ENCODE results near the gene DGCR6.
"Not testable (repeated sequence)": the region's sequence is repeated elsewhere in the genome, so short reads cannot be mapped to it uniquely, and the experiment has no call there.

Gene DGCR6

DNA sequence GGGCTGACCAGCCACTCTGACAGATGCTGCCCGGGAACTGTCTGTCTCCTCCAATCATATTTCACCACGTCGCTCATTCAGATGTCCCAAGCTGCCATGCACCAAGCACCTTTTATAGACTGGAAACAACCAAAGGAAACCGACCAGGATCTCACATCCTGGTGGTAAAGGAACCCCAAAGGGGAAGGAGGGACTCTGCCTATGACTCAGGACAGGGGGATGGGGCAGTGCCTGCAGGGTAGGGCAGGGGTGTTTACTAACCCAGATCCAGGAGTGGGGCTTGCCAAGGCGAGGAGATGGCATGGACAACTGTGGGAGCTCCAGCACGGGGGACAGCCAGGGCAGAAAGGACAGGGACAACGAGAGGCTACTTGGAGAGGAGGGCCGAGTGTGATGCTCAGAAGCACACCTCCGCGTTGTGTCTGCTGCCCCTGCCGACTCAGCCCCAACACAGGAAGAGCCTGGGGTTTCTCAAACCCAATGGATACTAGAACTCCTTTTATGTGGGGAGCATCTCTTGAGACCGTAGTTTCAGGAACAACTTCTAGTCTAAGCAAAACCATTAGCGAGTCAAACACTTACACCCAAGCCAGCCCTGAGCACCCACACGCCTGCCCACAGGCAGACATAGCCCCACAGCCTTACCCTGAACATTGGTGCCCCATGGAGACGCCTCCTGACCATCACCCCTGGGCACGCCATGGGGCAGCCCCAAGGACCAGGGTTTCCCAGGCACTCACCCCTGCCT, 26.0 kb downstream of the DGCR6 start:
- no peak for DNase-seq (ENCODE audit: low read depth, low spot score)

DNA sequence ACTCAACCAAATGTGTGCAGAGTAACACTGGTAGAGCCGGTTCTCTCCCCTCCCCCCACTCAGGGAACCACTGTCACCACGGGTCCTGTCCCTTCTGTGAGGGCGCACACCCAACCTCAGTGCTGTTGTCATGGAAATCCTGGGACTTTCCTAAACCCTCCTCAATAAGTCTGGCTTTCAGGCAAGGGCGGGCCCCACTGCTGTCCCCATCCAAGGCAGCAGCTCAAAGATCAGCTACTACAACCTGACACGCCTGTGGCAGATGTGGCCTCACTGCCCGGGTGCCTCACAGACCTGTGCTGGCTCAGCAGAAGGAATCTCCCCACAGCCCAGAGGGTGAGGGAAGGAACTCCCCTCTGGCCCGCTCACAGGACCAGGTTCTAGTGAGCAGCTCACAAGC, 27.8 kb downstream of the DGCR6 start:
- DNase-seq (ENCODE audit: low read depth, low spot score) = no peak

DNA sequence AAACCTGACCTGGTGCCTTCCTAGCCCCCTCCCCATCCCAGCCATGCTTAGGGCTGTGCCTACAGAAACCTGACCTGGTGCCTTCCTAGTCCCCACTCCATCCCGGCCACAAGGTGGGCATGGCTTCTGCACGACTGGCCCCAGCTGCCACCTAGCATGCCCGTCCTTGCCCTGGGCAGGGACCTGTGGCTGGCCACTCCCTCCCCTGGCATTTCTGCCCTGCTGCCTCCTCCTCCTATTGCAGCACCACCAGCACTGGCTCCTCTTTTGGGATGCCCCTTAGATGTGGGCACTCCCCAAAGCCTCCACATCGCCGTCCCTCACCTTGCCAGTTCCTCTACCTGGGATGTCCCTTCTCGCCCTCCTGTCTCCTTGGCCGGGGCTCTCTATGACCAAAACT, 28.6 kb downstream of the DGCR6 start:
- not testable (repeated sequence) for DNase-seq (ENCODE audit: low read depth, low spot score)

DNA sequence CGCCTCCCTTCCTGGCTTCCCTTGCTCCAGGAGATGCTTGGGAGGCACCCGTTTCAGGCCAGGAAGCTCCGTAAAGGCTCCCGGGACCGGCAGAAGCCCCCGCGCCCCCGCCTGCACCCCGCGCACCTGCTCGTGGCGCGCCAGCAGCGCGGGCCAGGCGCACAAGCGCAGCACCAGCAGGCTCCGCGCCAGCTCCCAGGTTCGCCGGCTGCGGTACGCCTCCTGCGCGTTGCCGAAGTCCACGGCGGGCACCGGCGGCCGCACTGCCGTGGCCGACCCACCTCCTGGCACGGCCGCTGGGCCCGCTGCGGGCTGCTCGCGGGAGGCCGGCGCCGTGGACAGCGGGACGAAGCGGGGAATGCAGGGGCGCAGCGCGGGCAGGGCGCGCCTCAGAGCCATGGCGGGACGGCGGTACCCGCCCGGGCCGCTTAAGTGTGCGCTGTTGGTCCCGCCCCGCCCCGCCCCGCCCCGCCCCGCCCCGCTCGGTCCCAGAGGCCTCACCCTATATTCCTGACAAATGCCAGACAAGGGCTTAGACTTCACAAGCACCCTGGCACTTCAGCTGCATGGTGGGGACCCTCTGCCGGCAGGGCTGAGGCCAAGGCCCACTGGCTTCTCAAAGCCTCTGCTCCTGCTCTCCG, 29.9 kb downstream of the DGCR6 start, which contains the start of gene PRODH:
TSS of gene PRODH (minus strand) at position 405 of the 641 bp plus-strand sequence. CDS start at position 399, 6 bp downstream.
- no peak for DNase-seq (ENCODE audit: low read depth, low spot score)

DNA sequence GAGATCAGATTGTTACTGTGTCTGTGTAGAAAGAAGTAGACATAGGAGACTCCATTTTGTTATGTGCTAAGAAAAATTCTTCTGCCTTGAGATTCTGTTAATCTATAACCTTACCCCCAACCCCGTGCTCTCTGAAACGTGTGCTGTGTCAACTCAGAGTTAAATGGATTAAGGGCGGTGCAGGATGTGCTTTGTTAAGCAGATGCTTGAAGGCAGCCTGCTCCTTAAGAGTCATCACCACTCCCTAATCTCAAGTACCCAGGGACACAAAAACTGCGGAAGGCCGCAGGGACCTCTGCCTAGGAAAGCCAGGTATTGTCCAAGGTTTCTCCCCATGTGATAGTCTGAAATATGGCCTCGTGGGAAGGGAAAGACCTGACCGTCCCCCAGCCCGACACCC, 32.6 kb downstream of the DGCR6 start:
- DNase-seq (ENCODE audit: low read depth, low spot score) = not testable (repeated sequence)

DNA sequence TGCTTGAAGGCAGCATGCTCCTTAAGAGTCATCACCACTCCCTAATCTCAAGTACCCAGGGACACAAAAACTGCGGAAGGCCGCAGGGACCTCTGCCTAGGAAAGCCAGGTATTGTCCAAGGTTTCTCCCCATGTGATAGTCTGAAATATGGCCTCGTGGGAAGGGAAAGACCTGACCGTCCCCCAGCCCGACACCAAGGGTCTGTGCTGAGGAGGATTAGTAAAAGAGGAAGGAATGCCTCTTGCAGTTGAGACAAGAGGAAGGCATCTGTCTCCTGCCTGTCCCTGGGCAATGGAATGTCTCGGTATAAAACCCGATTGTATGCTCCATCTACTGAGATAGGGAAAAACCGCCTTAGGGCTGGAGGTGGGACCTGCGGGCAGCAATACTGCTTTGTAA, 41.0 kb downstream of the DGCR6 start:
- not testable (repeated sequence) for DNase-seq (ENCODE audit: low read depth, low spot score)

DNA sequence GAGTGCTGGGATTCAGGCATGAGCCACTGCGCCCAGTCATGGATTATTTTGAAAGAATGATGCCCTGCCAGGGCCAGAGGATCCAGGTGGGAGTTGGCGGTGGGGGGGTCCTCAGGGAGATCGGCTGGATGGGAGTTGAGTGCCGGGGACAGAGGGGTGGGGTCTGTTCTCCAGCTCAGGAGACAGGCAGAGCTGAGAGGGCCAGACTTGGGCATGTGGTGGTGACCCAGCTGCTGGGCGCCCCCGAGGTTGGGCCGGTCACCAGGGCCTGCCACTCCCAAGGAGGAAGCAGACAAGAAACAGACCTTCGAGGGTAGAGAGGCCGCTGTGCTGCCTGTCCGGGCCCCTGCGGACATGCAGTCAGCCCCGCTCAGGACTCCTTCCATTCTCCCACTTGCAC, 41.8 kb downstream of the DGCR6 start:
- no peak for DNase-seq (ENCODE audit: low read depth, low spot score)

DNA sequence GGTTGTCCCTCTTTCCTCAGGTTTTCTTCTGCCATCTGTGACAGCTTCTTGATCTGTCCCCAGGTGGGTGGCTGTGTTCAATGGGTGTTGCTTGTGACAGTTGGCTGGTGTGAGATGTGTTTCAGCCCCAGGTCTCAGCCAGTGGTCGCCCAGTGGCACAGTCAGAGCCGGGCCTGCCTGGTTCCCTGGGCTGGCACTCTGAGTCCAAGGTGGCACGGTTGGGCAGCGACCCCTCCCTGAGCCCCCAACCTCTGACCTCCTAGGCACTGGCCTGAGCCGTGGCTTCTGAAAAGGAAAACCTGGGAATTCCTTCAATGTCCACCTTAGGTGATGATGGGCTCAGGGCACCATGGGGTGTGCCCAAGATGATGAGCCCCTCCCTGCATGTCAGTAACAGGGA, 44.0 kb downstream of the DGCR6 start:
- DNase-seq (ENCODE audit: low read depth, low spot score) = no peak

DNA sequence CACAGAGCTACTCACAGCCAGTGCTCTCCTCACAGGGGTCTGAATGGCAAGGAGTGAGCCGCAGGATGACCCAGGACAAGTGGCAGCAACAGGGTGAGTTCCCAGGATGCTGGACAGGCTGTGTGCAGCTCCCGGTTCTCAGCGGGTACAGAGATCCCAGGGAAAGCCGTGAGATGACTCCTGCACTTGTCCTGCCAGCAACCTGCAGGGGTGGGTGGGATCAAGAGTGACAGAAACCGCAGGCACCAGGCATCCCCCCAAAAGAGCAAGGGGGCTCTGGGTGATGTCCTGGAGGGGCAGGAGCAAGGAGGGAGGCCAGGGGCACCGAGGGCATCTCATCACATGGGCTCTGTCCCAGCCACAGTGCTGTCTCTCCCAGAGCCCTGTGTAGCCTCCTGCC, 45.9 kb downstream of the DGCR6 start:
- no peak for DNase-seq (ENCODE audit: low read depth, low spot score)

DNA sequence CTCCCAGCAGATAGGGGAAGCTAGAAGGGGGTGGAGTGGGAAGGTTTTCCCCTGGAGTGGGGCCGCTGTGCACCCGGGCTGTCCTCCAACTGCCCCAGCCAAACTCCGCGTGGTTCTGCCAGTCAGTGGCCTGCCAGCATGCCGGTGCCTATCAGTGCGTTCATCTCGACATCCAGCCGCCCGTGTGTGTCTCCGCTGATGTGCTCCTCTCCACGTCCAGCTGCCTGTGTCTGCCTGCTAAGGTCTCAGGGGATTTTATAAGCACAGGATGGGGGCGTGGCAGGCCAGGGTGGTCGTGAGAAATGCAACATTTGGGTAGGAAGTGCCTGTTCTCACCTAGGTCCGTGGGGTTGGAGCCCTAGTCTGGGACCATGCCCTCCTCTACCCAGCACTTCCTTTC, 47.0 kb downstream of the DGCR6 start:
- not testable (repeated sequence) for DNase-seq (ENCODE audit: low read depth, low spot score)

DNA sequence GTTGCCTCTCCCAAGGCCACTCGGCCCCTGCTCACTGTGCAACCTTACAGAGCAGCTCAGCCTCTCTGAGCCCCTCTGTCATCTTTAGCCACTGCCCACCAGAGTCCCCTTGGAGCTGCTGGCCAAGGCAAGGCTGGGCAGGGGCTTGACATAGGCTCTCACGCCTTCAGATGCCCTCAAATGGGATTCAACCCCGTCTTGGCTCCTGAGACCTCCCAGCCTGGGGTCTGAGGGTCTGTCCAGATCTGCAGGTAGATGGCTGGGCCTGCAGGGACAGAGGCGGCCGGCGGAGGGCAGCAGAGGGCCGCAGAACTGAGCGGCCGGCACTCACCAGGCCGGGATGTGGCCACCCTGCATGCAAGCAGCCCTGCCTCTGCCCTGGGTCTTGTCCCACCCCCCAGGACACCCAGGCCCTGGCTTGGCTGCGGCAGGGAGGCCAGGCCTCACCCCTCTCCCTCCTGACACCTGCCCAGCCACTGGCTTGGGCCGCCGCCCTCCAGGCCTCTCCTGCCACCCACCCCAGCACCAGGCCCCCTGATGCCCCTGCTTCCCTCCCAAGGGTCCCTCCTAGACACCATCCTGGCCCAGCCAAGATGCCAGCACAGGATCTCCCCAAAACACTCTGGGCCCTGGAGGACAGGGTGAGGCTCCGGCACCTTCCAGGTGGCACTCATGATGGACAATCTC, 48.3 kb downstream of the DGCR6 start:
- DNase-seq (ENCODE audit: low read depth, low spot score) = peak; percentile 79

DNA sequence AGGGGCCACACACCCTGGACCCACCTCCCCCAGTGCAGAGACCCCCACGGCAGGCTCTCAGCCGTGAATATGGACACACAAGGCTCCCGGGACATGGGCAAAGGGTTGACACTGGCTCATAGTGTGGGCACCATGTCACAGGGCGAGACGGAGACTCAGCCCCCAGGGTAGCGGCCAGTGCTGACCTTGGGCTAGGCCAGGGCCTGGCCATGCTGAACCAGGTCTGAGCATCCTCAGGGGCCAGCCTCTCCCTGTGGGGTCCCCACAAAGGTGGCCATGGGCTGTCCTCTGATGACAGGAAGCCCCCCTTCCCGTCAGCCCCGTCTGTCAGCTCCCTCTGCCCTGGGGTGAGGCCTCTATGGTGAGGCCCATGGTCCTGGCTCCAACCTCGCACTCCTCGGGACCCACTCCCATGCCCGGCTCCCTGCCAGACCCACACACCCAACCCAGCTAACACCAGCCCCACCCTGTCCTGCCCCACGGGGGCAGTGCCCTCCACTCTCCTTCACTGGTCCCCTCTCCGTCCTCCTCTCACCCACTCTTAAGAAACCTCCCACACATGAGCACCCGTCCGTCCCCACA, 49.0 kb downstream of the DGCR6 start:
- no peak for DNase-seq (ENCODE audit: low read depth, low spot score)

DNA sequence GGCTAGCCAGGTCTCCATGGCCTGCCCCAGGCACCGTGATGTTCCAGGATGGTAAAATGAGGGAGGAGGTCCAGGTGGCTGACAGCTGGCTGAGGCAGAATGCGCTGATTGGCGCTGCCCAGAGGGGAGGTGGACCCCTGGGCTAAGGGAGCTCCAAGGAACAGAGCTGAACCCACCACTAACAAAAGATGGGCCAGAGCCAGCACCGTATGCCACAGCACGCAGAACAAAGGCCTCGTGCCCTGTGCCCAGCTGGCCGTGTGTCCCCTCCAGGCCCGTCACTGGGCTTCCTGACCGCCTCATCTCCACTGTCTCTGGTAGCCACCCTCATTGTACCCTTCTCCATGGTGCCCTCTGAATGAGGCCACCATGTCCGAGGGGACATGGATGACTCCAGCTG, 49.6 kb downstream of the DGCR6 start:
- DNase-seq (ENCODE audit: low read depth, low spot score) = no peak

DNA sequence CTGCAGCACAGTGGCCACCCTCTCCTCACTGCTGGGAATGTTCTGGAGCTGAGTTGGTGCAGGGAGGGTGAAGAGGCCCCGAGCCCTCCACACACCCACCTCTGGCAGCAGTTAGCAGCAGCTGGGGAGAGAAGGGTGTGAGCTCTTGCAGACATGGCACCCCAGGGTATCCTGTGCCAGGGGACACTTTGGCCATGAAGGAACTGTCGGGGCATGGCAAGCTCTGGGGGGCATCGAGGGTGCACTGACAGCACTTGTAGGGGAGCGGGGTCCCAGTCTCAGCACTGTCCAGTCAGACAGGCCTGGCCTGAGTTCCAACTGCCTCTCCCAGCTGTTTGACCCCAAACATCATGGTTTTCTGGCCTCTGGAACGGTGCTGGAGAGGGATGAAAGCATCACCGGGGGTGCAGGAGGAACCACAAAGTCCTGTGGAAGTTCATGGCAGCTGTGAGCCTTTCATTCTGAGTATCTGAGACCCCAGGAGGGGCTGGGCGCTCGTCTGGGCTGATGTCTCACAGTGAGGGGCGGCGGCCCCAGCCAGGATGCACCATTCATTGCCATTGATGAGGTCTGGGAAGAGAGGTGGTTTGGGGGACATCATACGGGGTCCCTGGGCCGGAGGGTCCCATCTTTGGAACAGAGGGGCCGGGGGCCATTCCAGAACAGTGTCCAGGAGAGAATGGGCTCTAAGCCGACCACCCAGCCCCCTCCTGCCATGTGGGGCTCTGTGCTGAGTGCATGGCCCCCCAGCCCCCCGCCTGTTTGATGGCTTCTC, 50.2 kb downstream of the DGCR6 start:
- DNase-seq (ENCODE audit: low read depth, low spot score) = not testable (repeated sequence)

DNA sequence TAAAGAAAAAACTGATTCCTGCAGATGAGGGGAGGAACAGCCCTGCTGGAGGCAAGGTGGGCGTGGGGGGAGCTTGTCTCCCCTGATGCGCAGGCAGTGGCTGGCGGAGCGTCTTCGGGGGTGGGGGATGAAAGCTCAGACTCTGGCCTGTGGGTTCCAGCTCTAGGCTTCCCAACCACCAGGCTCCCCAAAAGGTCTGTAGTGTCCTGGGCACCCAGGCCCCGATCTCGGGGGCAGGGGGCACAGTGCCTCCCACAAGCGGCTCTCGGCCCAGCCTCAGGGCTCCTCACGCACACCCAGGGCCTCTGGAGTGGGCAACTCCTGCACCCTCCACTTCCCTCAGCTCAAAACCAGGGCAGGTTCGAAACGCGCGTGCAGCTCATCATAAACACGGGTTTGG, 50.8 kb downstream of the DGCR6 start:
- DNase-seq (ENCODE audit: low read depth, low spot score) = not testable (repeated sequence)

DNA sequence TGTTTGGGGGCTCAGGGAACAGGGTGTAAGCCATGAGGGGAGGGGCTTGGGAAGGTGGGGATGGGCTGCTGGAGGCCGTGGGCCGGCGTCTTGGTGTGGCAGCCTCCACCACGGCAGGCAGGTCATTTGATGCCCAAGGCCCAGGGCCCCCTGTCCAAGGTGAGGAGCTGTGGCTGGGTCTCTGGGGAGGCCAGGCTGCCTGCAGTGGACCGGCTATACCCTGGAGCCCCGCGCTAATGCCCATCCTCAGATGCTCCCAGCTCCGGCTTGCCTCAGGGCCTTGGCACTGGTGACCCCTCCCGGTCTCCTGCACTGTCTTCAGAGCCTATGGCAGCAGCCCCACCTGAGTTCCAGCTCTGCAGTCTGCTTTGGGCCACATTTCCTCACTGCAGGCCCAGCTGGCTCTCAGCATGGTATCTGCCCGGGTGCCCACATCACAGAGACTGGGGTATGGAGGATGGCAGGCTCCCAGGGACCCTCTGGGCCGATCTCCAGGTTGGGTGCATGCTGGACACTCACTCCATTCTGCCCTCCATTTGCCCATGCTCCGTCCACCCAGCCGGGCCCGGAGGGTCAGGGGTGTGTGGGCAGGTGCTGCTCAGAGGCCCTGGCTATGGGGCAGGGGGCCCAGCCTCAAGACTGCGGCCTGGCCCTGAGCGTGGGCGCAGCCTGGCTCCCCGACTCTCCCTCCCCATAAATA, 51.7 kb downstream of the DGCR6 start:
- not testable (repeated sequence) for DNase-seq (ENCODE audit: low read depth, low spot score)

DNA sequence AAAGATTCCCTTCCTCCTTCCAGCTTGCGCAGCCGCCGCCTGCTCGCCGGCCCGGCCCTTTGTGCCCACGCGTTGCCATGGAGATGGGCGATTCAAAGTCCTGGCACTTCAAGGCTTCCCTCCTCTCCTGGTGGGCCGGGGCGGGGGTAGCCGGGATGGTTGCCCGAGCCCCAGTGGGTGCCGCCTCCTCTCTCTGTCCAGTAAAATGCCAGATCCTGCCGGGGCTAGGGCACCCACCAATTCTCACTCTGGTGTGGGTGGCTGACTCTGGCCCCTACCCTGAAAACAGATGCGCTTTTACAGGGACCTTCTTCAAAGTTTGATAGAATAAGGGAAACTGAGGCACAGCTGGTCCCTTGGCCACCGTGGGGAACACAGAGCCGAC, 52.2 kb downstream of the DGCR6 start:
- peak; percentile 55 for DNase-seq (ENCODE audit: low read depth, low spot score)

DNA sequence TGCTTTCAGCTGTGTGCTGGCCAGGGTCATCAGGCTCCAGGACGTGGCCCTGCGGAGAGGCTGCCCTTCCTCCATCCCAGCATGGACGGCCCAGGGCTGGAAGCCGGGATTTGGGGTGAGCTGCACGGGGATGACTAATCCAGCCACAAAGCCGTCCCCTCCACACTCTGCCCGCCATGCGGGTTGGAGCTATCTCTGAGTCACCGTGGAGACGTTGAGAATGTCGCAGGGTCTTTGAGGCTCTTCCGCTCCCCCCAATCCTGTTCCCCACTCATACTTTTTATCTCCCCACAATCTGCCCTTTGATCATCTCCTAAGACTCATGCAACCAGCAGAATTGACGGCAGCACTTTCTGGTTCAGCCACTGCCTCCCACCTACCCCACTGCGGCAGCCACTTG, 52.6 kb downstream of the DGCR6 start:
- peak; percentile 65 for DNase-seq (ENCODE audit: low read depth, low spot score)

DNA sequence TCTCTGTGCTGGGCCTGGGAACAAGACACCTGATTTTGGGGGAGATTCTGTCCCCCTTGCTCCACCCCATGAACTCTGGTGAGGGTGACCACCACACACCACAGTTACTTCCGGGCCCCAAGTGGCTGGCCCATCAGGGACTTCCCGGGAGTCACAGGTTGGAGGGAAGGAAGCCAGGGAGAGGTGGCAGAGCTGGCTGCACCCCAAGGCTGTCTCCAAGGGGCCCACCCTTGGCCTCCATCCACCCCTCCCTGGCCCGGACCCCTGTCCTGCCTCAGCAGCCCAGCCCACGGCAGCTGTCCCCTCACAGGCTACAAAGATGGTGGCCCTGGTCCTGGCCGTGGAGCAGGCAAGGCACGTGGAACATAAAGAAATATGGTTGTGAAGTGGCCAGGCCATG, 53.1 kb downstream of the DGCR6 start:
- DNase-seq (ENCODE audit: low read depth, low spot score) = not testable (repeated sequence)

DNA sequence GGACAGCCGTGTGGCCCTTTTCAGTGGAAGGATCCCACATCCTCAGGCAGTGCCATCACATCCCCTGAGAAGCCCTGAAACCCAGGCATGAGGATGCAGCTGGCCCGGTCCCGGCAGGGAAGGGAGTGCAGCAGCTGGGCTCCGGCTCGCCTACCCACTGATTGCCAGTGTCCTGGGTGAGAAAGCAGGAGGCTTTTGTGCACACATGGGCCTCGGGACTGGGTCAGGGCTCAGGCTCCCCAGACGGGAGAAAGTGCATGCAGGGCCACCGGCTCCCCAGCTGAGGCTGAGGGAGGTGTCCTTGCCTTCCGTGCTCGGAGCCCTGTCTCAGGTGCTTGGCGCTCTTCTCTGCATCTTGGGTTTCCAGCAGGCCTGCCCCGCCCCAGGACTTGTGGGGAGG, 53.6 kb downstream of the DGCR6 start:
- not testable (repeated sequence) for DNase-seq (ENCODE audit: low read depth, low spot score)

Measured in astrocyte of the hippocampus (primary cell).